ENCODE data around the gene CEP57L1. TPM values are rescaled to one million over a fixed set of nuclear protein-coding genes. Genes with fewer than 3 reads are reported as not detected.

The CEP57L1 gene
- total RNA-seq, 1 experiment from 2014 or later, result 8.4 TPM

GRCh38 chr6:109076377-109076776, 18.9 kb upstream of the CEP57L1 start:
- Histone ChIP-seq H2BK120ac (ENCODE audit: low read depth, low read length, poor library complexity, severe bottlenecking) (no peak overlapping the region), H3K9me3 (ENCODE audit: control insufficient read depth, low read depth, low read length) (no peaks in the 10 kb centered on the region), H2BK12ac (ENCODE audit: insufficient read length, low read depth, low read length) (no peak overlapping the region), H4K5ac (ENCODE audit: insufficient read length, low read depth, low read length) (no peak overlapping the region), H2BK20ac (ENCODE audit: low read depth, low read length, poor library complexity, severe bottlenecking) (no peak overlapping the region), H3K4ac (ENCODE audit: low read depth, low read length) (no peak overlapping the region), H3K56ac (ENCODE audit: insufficient read length, low read depth, low read length) (no peak overlapping the region), H3K79me2 (ENCODE audit: insufficient read depth, low read length) (no peaks in the 10 kb centered on the region), H3K14ac (ENCODE audit: insufficient read depth, low read length) (no peak overlapping the region), H2BK15ac (ENCODE audit: low read depth, low read length) (no peak overlapping the region), H3K23me2 (ENCODE audit: insufficient read length, low read depth, low read length, poor library complexity, severe bottlenecking) (no peaks in the 10 kb centered on the region), H3K18ac (ENCODE audit: insufficient read length, low read depth, low read length) (no peak overlapping the region), H3K9ac (ENCODE audit: extremely low read depth, insufficient read length, low read length) (no peak overlapping the region), H3K4me2 (ENCODE audit: insufficient read depth, insufficient read length, low read length) (no peak overlapping the region), H4K20me1 (ENCODE audit: control insufficient read depth, insufficient read depth, insufficient read length) (no peaks in the 10 kb centered on the region), H4K91ac (ENCODE audit: insufficient read length, low read depth, low read length) (no peak overlapping the region), H2AK5ac (ENCODE audit: insufficient read length, low read length) (no peak overlapping the region), H3K27ac (ENCODE audit: insufficient read length, low read depth, low read length) (no peak overlapping the region), H3T11ph (ENCODE audit: low read length) (no peak overlapping the region), H3K79me1 (ENCODE audit: insufficient read depth, low read depth, low read length, poor library complexity, severe bottlenecking) (no peaks in the 10 kb centered on the region), H3K4me1 (ENCODE audit: insufficient read depth, low read length) (no peaks in the 10 kb centered on the region), H4K8ac (replicated peaks; ENCODE audit: insufficient read length, low read depth, low read length) (no peak overlapping the region), H2AFZ (ENCODE audit: low read length) (no peak overlapping the region), H3K23ac (ENCODE audit: insufficient read length, low read depth, low read length) (no peak overlapping the region), H2BK5ac (ENCODE audit: insufficient read length, low read length) (no peak overlapping the region), H3K27me3 (ENCODE audit: insufficient read depth, low read length) (no peaks in the 10 kb centered on the region)
- no peak for TF ChIP-seq CTCF (conservative IDR thresholded peaks at IDR 0.05)
- no peaks in the 10 kb centered on the region for H3K36me3 Mint-ChIP-seq (ENCODE audit: insufficient read depth in 1 of 3, low read depth in 3 of 3)
- no peaks in the 10 kb centered on the region for H3K27me3 Mint-ChIP-seq (ENCODE audit: low read depth)
- WGBS (ENCODE audit: extremely low coverage, insufficient read length, low lambda C conversion rate), result no CpG with 5 or more reads among the region's 3 CpGs
- no peaks in the 10 kb centered on the region for H3K9me3 Mint-ChIP-seq
- no peak overlapping the region for H3K27ac Mint-ChIP-seq
- no peak overlapping the region for H3K4me3 Mint-ChIP-seq
- peaks cover 4 to 6% of the 10 kb centered on the region in 2 experiments for H3K4me1 Mint-ChIP-seq
- no peak for DNase-seq
